ENCODE results near the gene UQCC5. TPM values are rescaled to one million over a fixed set of nuclear protein-coding genes. Genes with fewer than 3 reads are reported as not detected.
A peak's percentile ranks its signal among the peaks of the same experiment; 100 is the strongest.

The UQCC5 gene
- total RNA-seq, 1 donor from 2014 or later, result 12.7 TPM

- TF ChIP-seq CTCF (IDR thresholded peaks at IDR 0.05; ENCODE audit: unreplicated experiment), result no peak
- peaks cover 5% of the 10 kb centered on the region for H3K36me3 Mint-ChIP-seq
- H3K27ac Mint-ChIP-seq, result peak overlapping the region; percentile 48
- H3K9me3 Mint-ChIP-seq, result no peaks in the 10 kb centered on the region
- H3K4me1 Mint-ChIP-seq, result peaks cover 44% of the 10 kb centered on the region
- H3K4me3 Mint-ChIP-seq, result no peak overlapping the region
- no peaks in the 10 kb centered on the region for H3K27me3 Mint-ChIP-seq (ENCODE audit: low read depth)
- DNase-seq (ENCODE audit: low spot score in 2 of 2, unreplicated experiment in 2 of 2), result no peak
Measured at GRCh38 chr3:52539010-52539653, 2.7 kb downstream of the UQCC5 start.

- H3K4me3 Mint-ChIP-seq, result no peak overlapping the region
- H3K27ac Mint-ChIP-seq, result peak overlapping the region; percentile 11
- H3K9me3 Mint-ChIP-seq, result no peaks in the 10 kb centered on the region
- no peaks in the 10 kb centered on the region for H3K27me3 Mint-ChIP-seq (ENCODE audit: low read depth)
- DNase-seq (ENCODE audit: low spot score in 2 of 2, unreplicated experiment in 2 of 2), result no peak
- no peak for TF ChIP-seq CTCF (IDR thresholded peaks at IDR 0.05; ENCODE audit: unreplicated experiment)
- H3K4me1 Mint-ChIP-seq, result peaks cover 27% of the 10 kb centered on the region
- peaks cover 5% of the 10 kb centered on the region for H3K36me3 Mint-ChIP-seq
Measured at GRCh38 chr3:52541050-52541449, 4.6 kb downstream of the UQCC5 start.

- TF ChIP-seq CTCF (IDR thresholded peaks at IDR 0.05; ENCODE audit: unreplicated experiment), result no peak
- Mint-ChIP-seq H3K4me1 (peaks cover 2% of the 10 kb centered on the region), H3K4me3 (no peak overlapping the region), H3K27me3 (ENCODE audit: low read depth) (no peaks in the 10 kb centered on the region), H3K9me3 (no peaks in the 10 kb centered on the region), H3K27ac (no peak overlapping the region), H3K36me3 (peaks cover 17% of the 10 kb centered on the region)
- DNase-seq (ENCODE audit: low spot score in 2 of 2, unreplicated experiment in 2 of 2), result no peak
Measured at GRCh38 chr3:52544937-52545336, 8.5 kb downstream of the UQCC5 start.

- H3K36me3 Mint-ChIP-seq, result peaks cover 22% of the 10 kb centered on the region
- H3K4me1 Mint-ChIP-seq, result peaks cover 2% of the 10 kb centered on the region
- no peak for TF ChIP-seq CTCF (IDR thresholded peaks at IDR 0.05; ENCODE audit: unreplicated experiment)
- no peaks in the 10 kb centered on the region for H3K9me3 Mint-ChIP-seq
- H3K4me3 Mint-ChIP-seq, result no peak overlapping the region
- H3K27ac Mint-ChIP-seq, result no peak overlapping the region
- H3K27me3 Mint-ChIP-seq (ENCODE audit: low read depth), result no peaks in the 10 kb centered on the region
- DNase-seq (ENCODE audit: low spot score in 2 of 2, unreplicated experiment in 2 of 2), result no peak
Measured at GRCh38 chr3:52546111-52546901, 9.9 kb downstream of the UQCC5 start.

- Mint-ChIP-seq H3K27ac (no peak overlapping the region), H3K9me3 (no peaks in the 10 kb centered on the region), H3K27me3 (ENCODE audit: low read depth) (no peaks in the 10 kb centered on the region), H3K4me1 (peaks cover 2% of the 10 kb centered on the region), H3K36me3 (peaks cover 22% of the 10 kb centered on the region), H3K4me3 (no peak overlapping the region)
- no peak for TF ChIP-seq CTCF (IDR thresholded peaks at IDR 0.05; ENCODE audit: unreplicated experiment)
- no peak for DNase-seq (ENCODE audit: low spot score in 2 of 2, unreplicated experiment in 2 of 2)
Measured at GRCh38 chr3:52547143-52547542, 10.7 kb downstream of the UQCC5 start.
